Endodermal cell (in vitro differentiated cells): ENCODE results near the gene KLF7. TPM values are rescaled to one million over a fixed set of nuclear protein-coding genes. Genes with fewer than 3 reads are reported as not detected.

ENCODE experiments used
- DNase-seq: peaks from one replicate; pipeline ENCODE4 v3.0.0-alpha.2; 2017
- H3K27ac ChIP-seq: 2 replicates; pipeline ENCODE4 v1.5.1; 2013; ENCODE audit warnings: mild to moderate bottlenecking, low read depth, low read length, moderate library complexity
- H3K27me3 ChIP-seq: 2 replicates; pipeline ENCODE4 v1.6.1; 2013; ENCODE audit warnings: mild to moderate bottlenecking, low read length, moderate library complexity; ENCODE audit not compliant: insufficient read depth, control insufficient read depth, poor library complexity, severe bottlenecking
- H3K36me3 ChIP-seq: 2 replicates; pipeline ENCODE4 v1.7.0; 2013; ENCODE audit warnings: mild to moderate bottlenecking, low read length, moderate library complexity; ENCODE audit not compliant: control insufficient read depth, insufficient read depth
- H3K4me1 ChIP-seq: one replicate; pipeline ENCODE4 v1.7.0; 2013; ENCODE audit warnings: low read length; ENCODE audit not compliant: control insufficient read depth, insufficient read depth
- H3K4me3 ChIP-seq: 2 replicates; pipeline ENCODE4 v1.5.1; 2013; ENCODE audit warnings: mild to moderate bottlenecking, low read length, moderate library complexity
- H3K9ac ChIP-seq: 2 replicates; pipeline ENCODE4 v1.6.1; 2013; ENCODE audit warnings: mild to moderate bottlenecking, low read length, moderate library complexity; ENCODE audit not compliant: poor library complexity, severe bottlenecking; ENCODE audit errors: extremely low read depth
- H3K9me3 ChIP-seq: 2 replicates; pipeline ENCODE4 v1.6.1; 2013; ENCODE audit warnings: mild to moderate bottlenecking, low read length, moderate library complexity; ENCODE audit not compliant: control insufficient read depth
- H3K27ac Mint-ChIP-seq: 2 replicates; pipeline ENCODE4 v1.8.0; 2020; ENCODE audit warnings: mixed read lengths
- H3K27me3 Mint-ChIP-seq: 2 replicates; pipeline ENCODE4 v1.8.0; 2021; ENCODE audit warnings: mild to moderate bottlenecking, mixed read lengths; ENCODE audit not compliant: insufficient read depth
- H3K36me3 Mint-ChIP-seq: 2 replicates; pipeline ENCODE4 v1.8.0; 2020; ENCODE audit warnings: low read depth, mixed read lengths
- H3K4me1 Mint-ChIP-seq: 2 replicates; pipeline ENCODE4 v1.8.0; 2020; ENCODE audit warnings: mixed read lengths
- H3K4me3 Mint-ChIP-seq: 2 replicates; pipeline ENCODE4 v1.8.0; 2020; ENCODE audit warnings: mild to moderate bottlenecking, moderate library complexity, mixed read lengths
- H3K9me3 Mint-ChIP-seq: 2 replicates; pipeline ENCODE4 v1.8.0; 2020; ENCODE audit warnings: mild to moderate bottlenecking, mixed read lengths
- CTCF ChIP-seq: fragments of 200-600 bp; sonication (generic); conservative IDR thresholded peaks from 2 replicates; pipeline ENCODE4 v1.5.0; 2021; ENCODE audit warnings: antibody characterized with exemption, mild to moderate bottlenecking
- WGBS, 2 experiments: methylation state at CpG; one replicate each; pipeline versions ENCODE4 v1.1.5 to v1.1.7; 2013; ENCODE audit warnings: missing lambda C conversion rate in 2 of 2, mixed read lengths in 1 of 2; ENCODE audit not compliant: insufficient coverage in 1 of 2, insufficient read length in 1 of 2; 5-methylcytosine and 5-hydroxymethylcytosine counted together
- microRNA-seq: library from miRNA; unstranded; fragments of <30 nt; microRNA quantifications from one replicate; pipeline ENCODE4 v1.2.0, GENCODE V29; 2020; ENCODE audit warnings: borderline microRNAs expressed
- total RNA-seq, 2 donors: library from RNA; stranded (reverse); fragmentation: NEBNext Ultra II Directional in 1 of 2; extraction: Animal tissue kit (Norgen Biotek cat#: 25700) in 1 of 2; gene quantifications; 2 replicates in 1 of 2; 3 replicates in 1 of 2; pipeline ENCODE4 v1.2.1, GENCODE V29; 2021

The KLF7 gene
- total RNA-seq, 2 donors from 2014 or later: 27.4 to 27.8 TPM

GRCh38 chr2:207032490-207032889, 133.3 kb downstream of the KLF7 start:
- Histone ChIP-seq H3K36me3 (no peaks in the 10 kb centered on the region), H3K4me1 (peaks cover 4% of the 10 kb centered on the region), H3K9me3 (peaks cover 13% of the 10 kb centered on the region), H3K27ac (no peak overlapping the region), H3K27me3 (no peaks in the 10 kb centered on the region), H3K4me3 (no peak overlapping the region), H3K9ac (no peak overlapping the region)
- WGBS, 2 experiments: 96 to 100% methylated on average over 1 to 2 of the region's 2 CpGs
- Mint-ChIP-seq H3K27ac (no peak overlapping the region), H3K27me3 (no peaks in the 10 kb centered on the region), H3K9me3 (peaks cover 14% of the 10 kb centered on the region), H3K4me3 (no peak overlapping the region), H3K4me1 (peaks cover 7% of the 10 kb centered on the region), H3K36me3 (no peaks in the 10 kb centered on the region)
- DNase-seq: no peak
- TF ChIP-seq CTCF: no peak

Small RNA genes lying within 50 kb of the gene (microRNA-seq; reads per million reads assigned to microRNA genes)
- gene MIR2355: 2.2 reads per million, percentile 13 among the genes with 10 or more reads in this experiment
- not detected for gene MIR7845

Other genes starting within 250 kb of the KLF7 start
- 1 to 10 TPM in 1 of 2 donors, under 1 TPM in 1; 0.95 to 1.0 TPM for gene CPO, start 226.4 kb downstream of the KLF7 start, total RNA-seq